ENCODE data around the gene CELF4. TPM values are rescaled to one million over a fixed set of nuclear protein-coding genes. Genes with fewer than 3 reads are reported as not detected.

CELF4 gene
- total and polyA plus RNA-seq, 10 of the 15 experiments (the other 5 are each of a cell fraction or from before 2014, with no cell fraction given): 0.03 to 0.32 TPM; not detected in 8

DNA sequence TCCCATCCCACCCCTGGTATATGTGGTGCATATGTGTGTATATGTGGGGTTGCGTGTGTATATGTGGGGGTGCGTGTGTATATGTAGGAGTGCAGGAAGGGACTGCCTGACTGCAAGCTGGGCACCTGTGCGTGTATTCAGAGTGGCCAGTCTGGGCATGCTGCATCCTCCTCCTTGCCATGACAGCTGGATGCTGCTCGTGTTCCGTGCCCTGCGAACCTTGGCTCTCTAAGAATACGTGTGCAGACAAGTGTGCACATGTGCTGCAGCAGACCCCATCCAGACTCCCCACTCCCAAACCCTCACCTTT lies 222.1 kb downstream of the CELF4 start:
- intact Hi-C loops (cut with micrococcal nuclease; ENCODE audit: unreplicated experiment) (loop anchor here (2.0 to 5.0 kb wide), 2 partner anchors 195 to 401 kb away; no protein-coding TSS in a partner anchor), in situ Hi-C loops (cut with MboI) (no loop called here)
- Histone ChIP-seq H3K27me3 (replicated peaks in 1 of 2; ENCODE audit: control insufficient read depth in 2 of 2, insufficient read depth in 2 of 2, low read length in 1 of 2) (peaks cover 2 to 5% of the 10 kb centered on the region in 2 experiments; a peak in 3 of 4 replicates), H3K4me2 (ENCODE audit: control insufficient read depth, insufficient read depth) (no peak overlapping the region), H3K9ac (ENCODE audit: control insufficient read depth, insufficient read depth, low read length) (no peak overlapping the region), H2AFZ (ENCODE audit: control insufficient read depth, low read depth, low read length) (no peak overlapping the region), H3K36me3 (ENCODE audit: control insufficient read depth in 2 of 2, insufficient read depth in 2 of 2, low read length in 1 of 2) (no peaks in the 10 kb centered on the region), H3K9me3 (replicated peaks; ENCODE audit: control insufficient read depth, insufficient read depth, low read length) (no peaks in the 10 kb centered on the region), H3K4me1 (ENCODE audit: control insufficient read depth, insufficient read depth, low read length) (no peaks in the 10 kb centered on the region), H3K4me3 (no peak overlapping the region), H4K20me1 (ENCODE audit: control insufficient read depth, insufficient read depth) (no peaks in the 10 kb centered on the region), H3K27ac (ENCODE audit: control insufficient read depth, insufficient read depth) (no peak overlapping the region), H3K79me2 (ENCODE audit: control insufficient read depth, insufficient read depth, low read length) (no peaks in the 10 kb centered on the region)
- TF ChIP-seq, protein P1, sequence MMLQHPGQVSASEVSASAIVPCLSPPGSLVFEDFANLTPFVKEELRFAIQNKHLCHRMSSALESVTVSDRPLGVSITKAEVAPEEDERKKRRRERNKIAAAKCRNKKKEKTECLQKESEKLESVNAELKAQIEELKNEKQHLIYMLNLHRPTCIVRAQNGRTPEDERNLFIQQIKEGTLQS (IDR thresholded peaks at IDR 0.05; ENCODE audit: borderline replicate concordance, extremely low read depth, low read depth, low read length): no peak
- TF ChIP-seq, protein P2, sequence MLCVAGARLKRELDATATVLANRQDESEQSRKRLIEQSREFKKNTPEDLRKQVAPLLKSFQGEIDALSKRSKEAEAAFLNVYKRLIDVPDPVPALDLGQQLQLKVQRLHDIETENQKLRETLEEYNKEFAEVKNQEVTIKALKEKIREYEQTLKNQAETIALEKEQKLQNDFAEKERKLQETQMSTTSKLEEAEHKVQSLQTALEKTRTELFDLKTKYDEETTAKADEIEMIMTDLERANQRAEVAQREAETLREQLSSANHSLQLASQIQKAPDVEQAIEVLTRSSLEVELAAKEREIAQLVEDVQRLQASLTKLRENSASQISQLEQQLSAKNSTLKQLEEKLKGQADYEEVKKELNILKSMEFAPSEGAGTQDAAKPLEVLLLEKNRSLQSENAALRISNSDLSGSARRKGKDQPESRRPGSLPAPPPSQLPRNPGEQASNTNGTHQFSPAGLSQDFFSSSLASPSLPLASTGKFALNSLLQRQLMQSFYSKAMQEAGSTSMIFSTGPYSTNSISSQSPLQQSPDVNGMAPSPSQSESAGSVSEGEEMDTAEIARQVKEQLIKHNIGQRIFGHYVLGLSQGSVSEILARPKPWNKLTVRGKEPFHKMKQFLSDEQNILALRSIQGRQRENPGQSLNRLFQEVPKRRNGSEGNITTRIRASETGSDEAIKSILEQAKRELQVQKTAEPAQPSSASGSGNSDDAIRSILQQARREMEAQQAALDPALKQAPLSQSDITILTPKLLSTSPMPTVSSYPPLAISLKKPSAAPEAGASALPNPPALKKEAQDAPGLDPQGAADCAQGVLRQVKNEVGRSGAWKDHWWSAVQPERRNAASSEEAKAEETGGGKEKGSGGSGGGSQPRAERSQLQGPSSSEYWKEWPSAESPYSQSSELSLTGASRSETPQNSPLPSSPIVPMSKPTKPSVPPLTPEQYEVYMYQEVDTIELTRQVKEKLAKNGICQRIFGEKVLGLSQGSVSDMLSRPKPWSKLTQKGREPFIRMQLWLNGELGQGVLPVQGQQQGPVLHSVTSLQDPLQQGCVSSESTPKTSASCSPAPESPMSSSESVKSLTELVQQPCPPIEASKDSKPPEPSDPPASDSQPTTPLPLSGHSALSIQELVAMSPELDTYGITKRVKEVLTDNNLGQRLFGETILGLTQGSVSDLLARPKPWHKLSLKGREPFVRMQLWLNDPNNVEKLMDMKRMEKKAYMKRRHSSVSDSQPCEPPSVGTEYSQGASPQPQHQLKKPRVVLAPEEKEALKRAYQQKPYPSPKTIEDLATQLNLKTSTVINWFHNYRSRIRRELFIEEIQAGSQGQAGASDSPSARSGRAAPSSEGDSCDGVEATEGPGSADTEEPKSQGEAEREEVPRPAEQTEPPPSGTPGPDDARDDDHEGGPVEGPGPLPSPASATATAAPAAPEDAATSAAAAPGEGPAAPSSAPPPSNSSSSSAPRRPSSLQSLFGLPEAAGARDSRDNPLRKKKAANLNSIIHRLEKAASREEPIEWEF (IDR thresholded peaks at IDR 0.05; ENCODE audit: insufficient replicate concordance, low read depth, low read length): no peak
- TF ChIP-seq CHD4 (IDR thresholded peaks at IDR 0.05): no peak
- TF ChIP-seq YY1 (IDR thresholded peaks at IDR 0.05; ENCODE audit: low read depth, low read length): no peak
- TF ChIP-seq SRF (IDR thresholded peaks at IDR 0.05; ENCODE audit: low read depth in 2 of 2, low read length in 2 of 2): no peak
- TF ChIP-seq, protein P3, sequence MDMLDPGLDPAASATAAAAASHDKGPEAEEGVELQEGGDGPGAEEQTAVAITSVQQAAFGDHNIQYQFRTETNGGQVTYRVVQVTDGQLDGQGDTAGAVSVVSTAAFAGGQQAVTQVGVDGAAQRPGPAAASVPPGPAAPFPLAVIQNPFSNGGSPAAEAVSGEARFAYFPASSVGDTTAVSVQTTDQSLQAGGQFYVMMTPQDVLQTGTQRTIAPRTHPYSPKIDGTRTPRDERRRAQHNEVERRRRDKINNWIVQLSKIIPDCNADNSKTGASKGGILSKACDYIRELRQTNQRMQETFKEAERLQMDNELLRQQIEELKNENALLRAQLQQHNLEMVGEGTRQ (IDR thresholded peaks at IDR 0.05; ENCODE audit: borderline replicate concordance, low read depth, low read length): no peak
- TF ChIP-seq GABPA (IDR thresholded peaks at IDR 0.05; ENCODE audit: low read depth): no peak
- no peak for TF ChIP-seq MXI1 (IDR thresholded peaks at IDR 0.05; ENCODE audit: low read depth, low read length)
- TF ChIP-seq MTA2 (IDR thresholded peaks at IDR 0.05; ENCODE audit: low read depth): no peak
- no peak for TF ChIP-seq RFX5 (IDR thresholded peaks at IDR 0.05; ENCODE audit: low read depth, low read length)
- no peak for TF ChIP-seq RBBP5 (conservative IDR thresholded peaks at IDR 0.05)
- TF ChIP-seq NR2C2 (IDR thresholded peaks at IDR 0.05; ENCODE audit: borderline replicate concordance, control insufficient read depth, insufficient read length, low read depth): no peak
- TF ChIP-seq, protein P4, sequence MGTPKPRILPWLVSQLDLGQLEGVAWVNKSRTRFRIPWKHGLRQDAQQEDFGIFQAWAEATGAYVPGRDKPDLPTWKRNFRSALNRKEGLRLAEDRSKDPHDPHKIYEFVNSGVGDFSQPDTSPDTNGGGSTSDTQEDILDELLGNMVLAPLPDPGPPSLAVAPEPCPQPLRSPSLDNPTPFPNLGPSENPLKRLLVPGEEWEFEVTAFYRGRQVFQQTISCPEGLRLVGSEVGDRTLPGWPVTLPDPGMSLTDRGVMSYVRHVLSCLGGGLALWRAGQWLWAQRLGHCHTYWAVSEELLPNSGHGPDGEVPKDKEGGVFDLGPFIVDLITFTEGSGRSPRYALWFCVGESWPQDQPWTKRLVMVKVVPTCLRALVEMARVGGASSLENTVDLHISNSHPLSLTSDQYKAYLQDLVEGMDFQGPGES (IDR thresholded peaks at IDR 0.05): no peak
- no peak for TF ChIP-seq EZH2 (IDR thresholded peaks at IDR 0.05; ENCODE audit: borderline replicate concordance, control insufficient read depth, low read depth, low read length)
- RAD21 ChIA-PET (ENCODE audit: unreplicated experiment): interaction anchor here (1.0 kb wide), 1 partner anchor 194 kb away, joined by 3 read pairs; no protein-coding TSS in a partner anchor
- CTCF ChIA-PET: interaction anchor here (0.6 to 1.2 kb wide), 4 partner anchors 10 to 401 kb away, joined by 3 to 5 read pairs (median 3); no protein-coding TSS in a partner anchor
- POLR2A ChIA-PET: no interaction called here
- ATAC-seq (no peak; the same call in 2 of the 3 replicates), DNase-seq (ENCODE audit: low read depth, low spot score) (no peak), FAIRE-seq (peak; percentile 35)
- SMC1A ChIA-PET (ENCODE audit: uncharacterized antibody, unreplicated experiment): no interaction called here
- 15% methylated on average over 7 of the region's 7 CpGs for WGBS (ENCODE audit: insufficient coverage, insufficient replicate concordance, low lambda C conversion rate, missing lambda C conversion rate)
- no TSS peak for BruUV-seq (replicated peaks)

Measured in GM12878 (cell line).